Measurements from ENCODE around the gene PRRC2B. TPM values are rescaled to one million over a fixed set of nuclear protein-coding genes. Genes with fewer than 3 reads are reported as not detected.

Gene PRRC2B
- polyA plus RNA-seq, 1 donor, result 132 TPM

DNA sequence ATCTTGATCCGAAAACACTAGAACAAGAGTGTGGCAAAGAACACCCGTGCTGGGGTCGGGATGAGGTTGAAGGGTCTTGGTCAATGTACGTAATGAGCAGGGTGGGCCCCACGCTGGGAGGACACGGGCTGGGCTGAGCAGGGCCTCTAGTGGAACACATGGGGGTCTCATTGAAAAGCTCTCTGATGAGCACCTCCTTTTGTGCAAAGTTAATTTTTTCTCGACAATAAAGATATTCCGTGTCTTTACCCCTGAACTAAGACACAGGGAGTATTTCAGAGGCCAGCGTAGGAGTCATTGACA lies 129.2 kb downstream of the PRRC2B start:
- Histone ChIP-seq H3K4me1 (ENCODE audit: control insufficient read depth, insufficient read depth, low read length) (no peaks in the 10 kb centered on the region), H3K27me3 (ENCODE audit: control insufficient read depth, insufficient read depth, low read length) (no peaks in the 10 kb centered on the region), H3K27ac (ENCODE audit: low read length) (no peak overlapping the region), H3K9me3 (ENCODE audit: control insufficient read depth, low read depth, low read length) (no peaks in the 10 kb centered on the region), H3K36me3 (ENCODE audit: control insufficient read depth, insufficient read depth, low read length) (peaks cover 96% of the 10 kb centered on the region), H3K4me3 (ENCODE audit: low read length) (no peak overlapping the region)
- WGBS (ENCODE audit: insufficient coverage, low lambda C conversion rate), result no CpG with 5 or more reads among the region's 9 CpGs
- no peak for DNase-seq

DNA sequence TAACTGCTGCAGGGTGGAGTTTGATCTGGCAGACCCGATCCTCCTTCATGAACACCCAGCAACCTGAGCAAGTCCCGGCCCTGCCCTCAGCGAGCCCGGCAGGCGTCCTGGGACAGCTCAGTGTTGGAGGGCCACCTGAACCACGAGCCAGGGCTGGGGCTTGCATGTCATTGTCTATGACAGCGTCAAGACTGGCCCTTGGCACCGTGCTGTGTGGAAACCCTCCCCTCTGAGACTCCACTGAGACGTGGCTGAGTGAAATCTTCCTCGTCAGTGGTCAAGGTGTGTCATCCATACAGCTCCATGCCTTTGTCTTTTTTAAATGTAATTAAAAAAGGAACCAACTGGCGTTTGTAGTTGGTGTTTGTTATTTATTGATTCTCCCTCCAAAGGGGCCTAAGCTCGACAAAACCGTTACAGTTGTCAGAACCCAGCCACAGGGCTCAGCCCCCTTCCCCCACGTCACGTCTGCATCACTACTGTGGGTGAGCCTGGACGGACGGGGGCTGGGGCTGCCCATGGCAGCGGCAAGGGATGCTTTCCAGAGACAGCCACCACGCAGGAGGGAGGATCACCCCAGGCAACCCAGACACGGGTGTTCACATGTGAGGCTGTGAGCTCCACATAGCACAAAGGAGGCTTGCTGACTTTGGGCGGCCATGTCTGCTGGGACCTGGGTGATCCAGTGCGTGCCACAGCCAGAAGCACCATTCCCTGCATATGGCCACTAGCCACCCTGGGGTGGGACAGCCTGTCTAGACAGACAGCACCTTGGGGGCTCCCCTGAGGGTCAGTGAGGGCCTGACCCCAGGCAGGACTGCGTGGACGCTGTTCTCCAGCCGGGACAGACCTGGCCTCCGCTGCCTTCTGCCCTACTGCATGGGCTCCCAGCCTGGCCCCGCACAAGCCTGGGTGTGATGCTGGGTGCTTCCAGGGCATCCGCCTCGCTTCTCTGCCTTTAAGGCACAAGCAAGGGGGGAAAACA lies 129.9 kb downstream of the PRRC2B start:
- no CpG with 5 or more reads among the region's 29 CpGs for WGBS (ENCODE audit: insufficient coverage, low lambda C conversion rate)
- DNase-seq, result no peak
- H3K27me3 ChIP-seq (ENCODE audit: control insufficient read depth, insufficient read depth, low read length), result no peaks in the 10 kb centered on the region

DNA sequence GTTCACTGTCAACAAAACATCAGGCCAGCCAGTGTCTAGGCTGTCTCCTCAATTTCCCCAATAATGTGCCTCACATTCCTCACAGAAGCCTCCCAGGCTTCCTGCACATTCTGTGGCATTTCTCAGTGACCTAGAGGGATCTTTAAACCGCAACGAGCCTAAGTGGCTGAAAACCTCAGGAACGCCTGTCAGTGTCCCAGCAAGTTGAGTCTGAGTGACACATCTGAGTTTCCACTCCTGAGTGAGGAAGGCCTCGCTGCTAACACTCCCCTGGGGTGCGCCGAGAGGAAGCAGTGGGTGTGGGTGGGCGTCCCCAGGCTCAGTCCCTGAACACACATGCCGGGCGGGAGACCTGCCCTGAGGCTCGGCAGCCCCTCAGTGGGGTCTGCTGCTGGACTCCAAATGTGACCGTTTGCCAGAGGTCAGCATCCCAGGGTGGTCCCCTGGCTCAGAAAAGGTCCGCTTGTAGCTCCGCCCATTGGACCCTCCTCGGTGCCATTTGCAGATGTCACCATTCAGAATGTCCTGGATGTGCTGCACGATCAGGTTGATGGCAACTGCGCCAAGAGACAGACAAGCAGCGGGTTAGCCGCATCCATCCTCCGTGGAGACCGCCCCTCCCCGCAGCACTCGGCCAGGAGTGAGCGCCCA lies 130.9 kb downstream of the PRRC2B start:
- WGBS (ENCODE audit: insufficient coverage, low lambda C conversion rate), result no CpG with 5 or more reads among the region's 23 CpGs
- H3K9me3 ChIP-seq (ENCODE audit: control insufficient read depth, low read depth, low read length), result no peaks in the 10 kb centered on the region
- peaks cover 7% of the 10 kb centered on the region for H3K4me1 ChIP-seq (ENCODE audit: control insufficient read depth, insufficient read depth, low read length)
- no peaks in the 10 kb centered on the region for H3K27me3 ChIP-seq (ENCODE audit: control insufficient read depth, insufficient read depth, low read length)
- DNase-seq, result no peak
- H3K4me3 ChIP-seq (ENCODE audit: low read length), result no peak overlapping the region
- no peak overlapping the region for H3K27ac ChIP-seq (ENCODE audit: low read length)
- peaks cover 96% of the 10 kb centered on the region for H3K36me3 ChIP-seq (ENCODE audit: control insufficient read depth, insufficient read depth, low read length)

More for the DNA sequence above, 129.9 kb downstream of the PRRC2B start:
- Histone ChIP-seq H3K36me3 (ENCODE audit: control insufficient read depth, insufficient read depth, low read length) (peaks cover 96% of the 10 kb centered on the region), H3K27ac (ENCODE audit: low read length) (no peak overlapping the region), H3K4me1 (ENCODE audit: control insufficient read depth, insufficient read depth, low read length) (no peaks in the 10 kb centered on the region), H3K4me3 (ENCODE audit: low read length) (no peak overlapping the region), H3K9me3 (ENCODE audit: control insufficient read depth, low read depth, low read length) (no peaks in the 10 kb centered on the region)

DNA sequence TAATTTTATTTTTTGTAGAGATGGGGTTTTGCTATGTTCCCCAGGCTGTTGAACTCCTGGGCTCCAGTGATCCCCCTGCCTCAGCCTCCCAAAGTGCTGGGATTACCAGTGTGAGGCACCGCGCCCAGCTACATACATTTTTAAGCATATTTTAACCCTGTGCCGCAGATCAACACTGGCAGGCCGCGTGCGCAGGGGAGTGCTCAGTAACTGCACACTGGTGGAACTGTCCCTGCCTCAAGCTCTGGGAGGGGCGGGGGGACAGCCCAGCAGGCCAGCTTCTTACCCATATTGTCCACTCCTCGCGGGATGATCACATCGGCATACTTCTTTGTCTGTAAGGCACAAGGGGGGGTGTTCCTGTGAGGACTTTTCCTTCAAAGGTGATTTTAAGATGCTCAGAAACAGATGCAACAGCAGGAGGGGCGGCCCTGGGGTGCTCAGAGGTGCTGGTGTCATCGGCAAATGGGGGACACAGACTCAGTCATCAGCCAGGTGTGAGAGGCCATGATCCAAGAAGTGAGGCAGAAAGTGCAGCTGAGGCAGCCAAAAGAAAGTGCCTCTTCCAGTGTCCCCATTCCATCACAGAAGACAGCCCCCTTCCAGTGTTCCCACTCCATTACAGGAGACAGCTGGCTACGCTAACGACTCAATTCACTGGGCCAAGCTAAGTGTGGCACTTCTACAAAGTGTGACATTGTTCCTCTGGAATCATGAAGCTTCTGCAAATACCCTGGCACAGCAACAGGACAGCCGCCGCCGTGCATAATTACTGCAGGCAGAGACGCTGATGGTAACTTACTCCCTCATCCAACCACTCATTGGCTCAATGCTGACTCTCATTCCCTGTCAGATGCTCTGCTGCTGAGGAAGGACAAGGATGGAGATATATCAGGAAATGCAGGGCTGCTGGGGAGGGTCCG lies 132.0 kb downstream of the PRRC2B start:
- Histone ChIP-seq H3K4me1 (ENCODE audit: control insufficient read depth, insufficient read depth, low read length) (peaks cover 11% of the 10 kb centered on the region), H3K27me3 (ENCODE audit: control insufficient read depth, insufficient read depth, low read length) (no peaks in the 10 kb centered on the region), H3K36me3 (ENCODE audit: control insufficient read depth, insufficient read depth, low read length) (peaks cover 88% of the 10 kb centered on the region), H3K9me3 (ENCODE audit: control insufficient read depth, low read depth, low read length) (no peaks in the 10 kb centered on the region), H3K27ac (ENCODE audit: low read length) (no peak overlapping the region), H3K4me3 (ENCODE audit: low read length) (no peak overlapping the region)
- no CpG with 5 or more reads among the region's 19 CpGs for WGBS (ENCODE audit: insufficient coverage, low lambda C conversion rate)
- DNase-seq, result no peak

DNA sequence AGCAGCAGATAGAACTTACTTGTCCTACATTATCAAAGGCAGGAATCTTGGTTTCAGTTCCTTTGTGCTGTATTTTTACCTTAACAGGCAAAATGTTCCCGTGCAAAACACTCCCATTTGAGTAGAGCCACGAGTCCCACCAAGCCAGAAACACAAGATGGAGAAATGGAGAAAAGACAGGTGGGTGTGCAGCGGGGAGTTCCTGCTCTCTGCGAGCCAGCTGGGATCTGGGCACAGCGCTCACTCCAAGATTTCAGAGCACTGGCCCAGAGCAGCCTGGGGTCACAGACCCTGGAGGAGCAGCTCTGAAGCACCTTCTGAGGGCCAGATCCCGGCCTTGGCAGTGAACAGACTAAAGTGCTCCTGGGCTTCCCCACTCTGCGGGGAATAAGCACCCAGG lies 134.3 kb downstream of the PRRC2B start:
- no CpG with 5 or more reads among the region's 7 CpGs for WGBS (ENCODE audit: insufficient coverage, low lambda C conversion rate)
- Histone ChIP-seq H3K27me3 (ENCODE audit: control insufficient read depth, insufficient read depth, low read length) (no peaks in the 10 kb centered on the region), H3K4me3 (ENCODE audit: low read length) (no peak overlapping the region), H3K27ac (ENCODE audit: low read length) (no peak overlapping the region), H3K4me1 (ENCODE audit: control insufficient read depth, insufficient read depth, low read length) (peaks cover 11% of the 10 kb centered on the region), H3K36me3 (ENCODE audit: control insufficient read depth, insufficient read depth, low read length) (peaks cover 66% of the 10 kb centered on the region), H3K9me3 (ENCODE audit: control insufficient read depth, low read depth, low read length) (no peaks in the 10 kb centered on the region)
- no peak for DNase-seq

DNA sequence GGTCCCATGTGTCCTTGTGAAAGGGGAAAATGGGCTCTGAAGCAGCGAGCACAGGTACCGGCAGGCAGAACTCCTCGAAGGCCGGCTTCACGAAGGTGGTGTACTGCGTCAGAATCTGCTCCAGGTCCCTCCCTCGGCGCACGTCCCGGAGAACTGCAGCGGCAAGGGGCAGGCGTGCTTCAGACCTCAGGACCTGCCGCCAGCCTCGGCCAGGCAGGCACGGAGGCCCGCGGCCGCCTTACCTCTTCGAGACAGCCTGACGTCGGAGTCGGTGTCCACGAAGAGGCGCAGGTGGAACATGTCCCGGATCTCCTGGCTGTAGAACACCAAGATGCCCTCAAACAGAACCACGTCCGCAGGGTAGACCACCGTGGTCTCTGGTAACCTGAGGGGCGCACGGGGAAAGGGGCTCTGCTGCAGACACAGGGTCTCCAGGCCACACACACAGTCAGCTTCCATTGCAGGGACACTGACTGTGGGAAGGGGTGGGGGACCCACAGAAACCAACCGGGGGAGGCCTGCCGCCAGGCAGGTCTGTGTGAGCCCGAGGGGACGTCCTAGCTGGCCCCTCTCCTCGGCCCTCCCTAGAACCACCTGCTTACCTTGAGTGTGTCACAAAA lies 135.1 kb downstream of the PRRC2B start:
- Histone ChIP-seq H3K27ac (ENCODE audit: low read length) (no peak overlapping the region), H3K4me1 (ENCODE audit: control insufficient read depth, insufficient read depth, low read length) (peaks cover 11% of the 10 kb centered on the region), H3K4me3 (ENCODE audit: low read length) (no peak overlapping the region), H3K27me3 (ENCODE audit: control insufficient read depth, insufficient read depth, low read length) (no peaks in the 10 kb centered on the region), H3K36me3 (ENCODE audit: control insufficient read depth, insufficient read depth, low read length) (peaks cover 57% of the 10 kb centered on the region), H3K9me3 (ENCODE audit: control insufficient read depth, low read depth, low read length) (no peaks in the 10 kb centered on the region)
- WGBS (ENCODE audit: insufficient coverage, low lambda C conversion rate), result no CpG with 5 or more reads among the region's 35 CpGs
- no peak for DNase-seq

DNA sequence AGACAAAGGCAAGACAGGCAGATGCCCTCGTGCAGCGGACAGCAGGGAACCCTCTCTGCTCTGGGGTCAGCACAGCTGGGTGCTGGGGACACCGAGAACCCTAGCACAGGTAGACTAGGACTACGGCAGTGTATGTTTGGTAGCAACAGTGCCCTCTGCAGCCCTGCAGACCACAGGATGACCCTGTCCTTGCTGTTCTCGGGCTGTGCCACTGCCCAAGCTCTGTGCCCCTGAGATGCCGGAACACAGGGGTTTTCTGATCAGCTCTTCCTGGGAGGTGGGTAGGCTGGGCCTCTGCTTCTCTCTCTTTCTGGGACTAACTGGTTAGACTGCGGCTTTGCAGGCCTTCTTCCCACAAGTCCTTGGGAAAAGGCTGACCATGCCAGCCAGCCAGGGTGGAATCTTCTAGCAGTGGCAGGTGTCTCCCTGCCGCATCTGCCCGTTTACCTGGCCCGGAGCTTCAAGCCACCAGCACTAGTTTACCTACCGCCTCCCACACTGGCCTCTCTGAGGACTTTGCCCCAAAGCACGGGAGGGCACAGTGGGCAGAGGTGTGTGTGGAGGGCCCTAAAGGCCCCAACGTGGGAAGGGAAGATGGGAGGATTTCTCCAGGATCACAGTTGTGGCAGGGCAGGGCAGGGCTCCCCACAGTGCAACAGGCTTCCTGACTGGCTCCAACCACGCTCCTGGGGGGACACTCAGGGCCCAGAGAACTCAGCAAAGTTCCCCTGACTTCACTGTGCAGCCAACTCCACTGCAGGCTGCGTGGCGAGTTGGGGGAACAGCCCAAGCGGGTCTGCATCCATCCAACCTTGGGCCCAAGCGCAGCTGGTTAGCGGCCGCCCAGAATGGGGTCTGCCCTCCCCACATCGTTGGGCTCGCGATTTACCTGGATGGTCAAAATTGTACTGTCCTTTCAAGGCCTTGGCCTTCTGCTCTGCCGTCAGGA lies 136.0 kb downstream of the PRRC2B start:
- Histone ChIP-seq H3K9me3 (ENCODE audit: control insufficient read depth, low read depth, low read length) (no peaks in the 10 kb centered on the region), H3K36me3 (ENCODE audit: control insufficient read depth, insufficient read depth, low read length) (peaks cover 49% of the 10 kb centered on the region), H3K27ac (ENCODE audit: low read length) (peak overlapping the region; percentile 27), H3K4me1 (ENCODE audit: control insufficient read depth, insufficient read depth, low read length) (peaks cover 11% of the 10 kb centered on the region), H3K4me3 (ENCODE audit: low read length) (peak overlapping the region; percentile 80), H3K27me3 (ENCODE audit: control insufficient read depth, insufficient read depth, low read length) (no peaks in the 10 kb centered on the region)
- WGBS (ENCODE audit: insufficient coverage, low lambda C conversion rate), result no CpG with 5 or more reads among the region's 24 CpGs
- DNase-seq, result peak; percentile 69 to 78

DNA sequence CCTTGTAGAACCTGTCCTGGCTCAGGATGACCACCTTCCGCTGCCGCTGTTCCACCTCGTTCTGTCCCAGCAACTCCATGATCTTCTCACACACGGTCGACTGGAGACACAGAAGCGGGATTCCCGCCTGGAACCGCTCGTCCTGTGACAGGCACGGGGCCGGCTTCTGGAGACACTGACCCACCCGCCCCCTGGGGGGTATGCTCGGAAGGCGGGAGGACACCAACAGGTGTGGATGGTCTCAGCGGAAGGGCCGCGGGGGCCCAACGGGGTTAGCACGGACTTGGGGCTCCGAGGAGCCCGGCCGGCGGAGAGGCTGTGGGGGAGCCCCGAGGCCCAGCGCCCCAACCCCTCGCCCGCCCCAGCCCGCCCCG lies 136.6 kb downstream of the PRRC2B start:
- peak; percentile 33 to 55 for DNase-seq
- Histone ChIP-seq H3K27ac (ENCODE audit: low read length) (peak overlapping the region; percentile 27), H3K36me3 (ENCODE audit: control insufficient read depth, insufficient read depth, low read length) (peaks cover 43% of the 10 kb centered on the region), H3K27me3 (ENCODE audit: control insufficient read depth, insufficient read depth, low read length) (no peaks in the 10 kb centered on the region), H3K9me3 (ENCODE audit: control insufficient read depth, low read depth, low read length) (no peaks in the 10 kb centered on the region), H3K4me1 (ENCODE audit: control insufficient read depth, insufficient read depth, low read length) (peaks cover 11% of the 10 kb centered on the region), H3K4me3 (ENCODE audit: low read length) (peak overlapping the region; percentile 80)
- no CpG with 5 or more reads among the region's 29 CpGs for WGBS (ENCODE audit: insufficient coverage, low lambda C conversion rate)
